HG03457 (cell line): ENCODE measurements around the gene TYMS.

Source experiments
- ATAC-seq: cut with Tn5 transposase; IDR thresholded peaks from one replicate; pipeline ENCODE4 v1.9.1; 2021; ENCODE audit warnings: moderate number of reproducible peaks; ENCODE audit not compliant: unreplicated experiment

The TYMS gene

DNA sequence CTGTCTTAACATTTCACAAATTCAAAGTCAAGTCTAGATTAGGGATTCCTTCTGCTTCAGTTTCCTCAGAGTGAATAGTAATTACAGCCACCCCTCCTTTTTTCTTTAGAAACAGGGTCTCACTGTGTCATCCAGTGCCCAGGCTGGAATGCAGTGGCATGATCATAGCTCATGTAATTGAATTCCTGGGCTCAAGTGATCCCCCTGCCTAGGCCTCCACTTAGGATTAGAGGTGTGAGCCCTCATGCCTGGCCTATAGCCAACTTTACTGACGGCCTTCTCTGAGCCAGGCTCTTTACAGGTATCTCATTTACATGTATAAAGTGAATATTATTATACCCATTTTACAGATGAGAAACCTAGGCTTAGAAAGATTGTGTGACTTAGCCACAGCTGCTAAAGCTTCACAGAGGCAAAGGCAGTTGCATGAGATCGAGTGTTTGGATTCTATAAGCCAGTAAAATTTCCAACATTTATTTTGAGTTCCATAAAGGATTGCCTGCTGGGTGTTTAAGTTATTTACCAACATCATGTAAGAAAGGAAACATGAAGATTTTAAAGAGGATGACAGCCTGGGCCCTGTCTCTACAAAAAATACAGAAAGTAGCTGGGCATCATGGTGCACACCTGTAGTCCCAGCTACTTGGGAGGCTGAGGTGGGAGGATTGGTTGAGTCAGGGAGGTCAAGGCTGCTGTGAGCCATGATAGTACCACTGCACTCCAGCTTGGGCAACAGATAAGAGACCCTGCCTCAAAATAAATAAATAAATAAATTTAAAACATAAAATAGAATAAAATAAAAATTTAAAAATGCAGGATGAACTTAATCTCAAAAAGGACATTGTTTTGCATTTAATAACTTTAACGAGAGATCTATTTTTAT, 53.2 kb downstream of the TYMS start:
- ATAC-seq, result no peak

DNA sequence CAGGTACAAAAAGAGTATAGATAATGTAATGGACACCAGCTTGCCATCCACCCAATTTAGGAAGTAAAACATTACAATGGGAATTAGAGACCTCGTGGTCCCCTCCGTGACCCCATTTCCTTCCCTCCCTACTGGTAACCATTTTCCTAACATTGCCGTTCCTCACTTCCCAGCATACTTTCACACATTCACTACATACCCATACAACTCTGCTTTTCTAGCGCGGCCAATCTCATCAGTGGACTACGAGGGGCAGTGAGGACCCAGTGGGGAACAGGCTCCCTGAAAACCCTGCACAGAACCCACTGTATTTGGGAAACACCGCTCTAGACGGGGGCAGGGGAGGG, 53.8 kb downstream of the TYMS start:
- ATAC-seq, result no peak

DNA sequence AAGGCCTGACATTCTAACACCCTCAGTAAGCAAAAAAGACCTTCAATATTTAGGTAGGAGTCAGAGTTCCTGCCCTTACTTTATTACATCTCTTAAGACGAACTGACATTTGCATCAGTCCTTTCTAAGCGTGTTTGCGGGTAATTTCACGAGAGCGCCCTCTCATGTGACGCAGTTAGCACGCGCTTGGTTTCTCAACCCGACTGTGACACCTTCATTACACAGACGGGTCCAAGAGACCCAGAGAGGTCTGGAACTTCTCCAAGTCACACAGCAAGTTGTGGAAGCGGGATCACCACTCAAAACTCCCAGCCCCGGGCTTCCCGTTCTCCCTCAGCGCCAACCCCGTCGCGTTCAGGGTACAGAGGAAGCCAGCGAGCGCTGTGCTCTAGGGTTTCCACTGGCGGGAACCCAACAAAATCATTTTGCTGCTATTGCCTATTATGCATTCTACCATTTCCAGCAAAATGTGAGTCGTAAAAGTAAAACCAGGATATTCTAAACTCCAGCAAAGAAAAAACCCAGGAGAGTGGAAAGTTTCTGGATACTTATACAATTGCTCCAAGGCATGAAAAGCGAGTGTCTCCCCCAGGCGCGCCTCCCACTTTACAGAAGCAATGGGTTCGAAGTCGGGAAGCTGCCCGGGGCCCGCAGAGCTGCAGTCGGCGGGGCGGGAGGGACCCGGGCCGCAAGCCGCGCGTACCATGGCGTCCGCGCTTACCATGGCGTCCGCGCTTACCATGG, 54.4 kb downstream of the TYMS start:
- peak; percentile 53 for ATAC-seq

DNA sequence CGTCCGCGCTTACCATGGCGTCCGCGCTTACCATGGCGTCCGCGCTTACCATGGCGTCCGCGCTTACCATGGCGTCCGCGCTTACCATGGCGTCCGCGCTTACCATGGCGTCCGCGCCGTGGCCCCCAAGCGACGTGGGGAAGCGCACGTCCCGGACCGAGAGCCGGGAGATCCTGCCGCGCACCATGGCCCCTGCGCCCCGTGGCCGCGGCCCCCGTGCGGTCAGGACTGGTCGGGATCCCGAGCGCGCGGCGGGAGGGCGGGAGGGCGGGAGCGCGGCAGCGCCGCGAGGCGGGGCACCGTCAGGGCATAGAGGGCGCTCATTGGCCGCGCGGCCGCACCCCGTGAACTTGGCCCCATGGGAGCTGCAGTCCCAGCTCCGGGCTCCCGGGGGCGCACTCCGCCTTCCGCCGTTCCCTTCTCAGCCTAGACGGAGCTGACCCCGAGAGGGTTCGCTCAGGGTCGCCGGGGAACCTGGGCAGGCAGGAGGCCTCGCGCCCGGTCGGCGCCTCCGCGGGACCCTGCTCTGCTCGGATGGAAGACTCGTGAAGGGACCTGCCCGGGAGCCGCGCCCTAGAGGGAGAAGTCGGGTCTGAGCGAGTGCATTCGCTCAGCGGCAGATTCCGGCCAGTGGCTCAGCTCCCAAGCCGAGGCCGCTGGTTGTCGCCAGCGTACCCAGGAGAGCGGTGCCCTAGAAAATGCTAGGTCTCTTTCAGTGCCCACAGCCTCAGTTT, 55.1 kb downstream of the TYMS start, which contains the start of gene ENOSF1:
Gene ENOSF1 (minus strand): TSS at position 230 of the 734 bp plus-strand sequence. CDS start 43 bp downstream, at position 187.
- peak; percentile 84 for ATAC-seq

DNA sequence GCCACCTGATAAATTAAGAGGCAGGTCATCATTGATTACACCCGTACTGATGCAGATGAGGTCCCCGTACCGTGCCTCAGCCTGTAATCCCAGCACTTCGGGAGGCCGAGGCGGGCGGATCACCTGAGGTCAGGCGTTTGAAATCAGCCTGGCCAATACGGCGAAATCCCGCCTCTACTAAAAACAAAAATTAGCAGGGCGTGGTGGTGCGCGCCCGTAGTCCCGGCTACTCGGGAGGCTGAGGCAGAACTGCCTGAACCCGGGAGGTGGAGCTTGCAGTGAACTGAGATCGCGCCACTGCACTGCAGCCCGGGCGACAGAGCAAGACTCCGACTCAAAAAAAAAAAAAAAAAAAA, 55.7 kb downstream of the TYMS start:
- no peak for ATAC-seq

DNA sequence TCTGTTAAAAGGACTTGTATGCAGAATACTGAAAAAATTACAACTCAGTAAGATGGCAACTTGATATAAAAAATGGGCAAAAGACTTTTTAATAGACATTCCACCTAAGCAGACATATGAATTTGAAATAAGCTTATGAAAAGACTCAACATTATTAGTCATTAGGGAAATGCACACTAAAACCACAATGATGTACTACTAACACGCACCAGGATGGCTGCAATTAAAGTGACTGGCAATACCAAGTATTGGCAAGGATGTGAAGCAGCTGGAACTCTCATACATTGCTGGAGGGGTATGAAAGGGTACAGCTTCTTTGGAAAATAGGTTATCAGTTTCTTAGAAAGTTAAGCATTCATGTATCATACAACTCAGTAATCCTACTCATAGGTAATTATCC, 58.2 kb downstream of the TYMS start:
- ATAC-seq, result no peak

DNA sequence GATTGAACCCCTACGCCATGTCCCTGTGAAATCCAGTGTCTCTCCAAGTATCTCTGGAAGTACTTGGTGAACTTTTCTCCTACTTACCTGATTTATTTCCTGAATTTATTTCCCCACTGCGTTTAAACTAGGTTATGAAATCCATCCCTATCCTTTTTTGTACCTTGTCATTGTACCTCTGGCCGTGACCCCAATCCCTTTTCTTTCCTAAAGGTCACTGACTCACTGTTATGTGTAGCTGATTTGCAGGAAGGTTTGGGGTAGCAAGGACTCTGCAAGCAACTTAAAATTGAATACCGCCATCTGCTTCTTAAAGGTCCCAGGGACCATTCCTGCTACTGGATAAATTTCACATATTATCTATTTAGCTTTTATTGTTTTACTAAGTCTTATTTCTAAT, 59.5 kb downstream of the TYMS start:
- ATAC-seq, result no peak
